ENCODE data around the gene TNFSF8.

TNFSF8 gene

GRCh38 chr9:114853071-114853855 is 77.1 kb downstream of the TNFSF8 start:
- H3K4me3 ChIP-seq (ENCODE audit: low read length) = no peak overlapping the region
- no peak for TF ChIP-seq CTCF (conservative IDR thresholded peaks at IDR 0.05; ENCODE audit: low read length)
- no peak for DNase-seq (ENCODE audit: low read depth)

DNA sequence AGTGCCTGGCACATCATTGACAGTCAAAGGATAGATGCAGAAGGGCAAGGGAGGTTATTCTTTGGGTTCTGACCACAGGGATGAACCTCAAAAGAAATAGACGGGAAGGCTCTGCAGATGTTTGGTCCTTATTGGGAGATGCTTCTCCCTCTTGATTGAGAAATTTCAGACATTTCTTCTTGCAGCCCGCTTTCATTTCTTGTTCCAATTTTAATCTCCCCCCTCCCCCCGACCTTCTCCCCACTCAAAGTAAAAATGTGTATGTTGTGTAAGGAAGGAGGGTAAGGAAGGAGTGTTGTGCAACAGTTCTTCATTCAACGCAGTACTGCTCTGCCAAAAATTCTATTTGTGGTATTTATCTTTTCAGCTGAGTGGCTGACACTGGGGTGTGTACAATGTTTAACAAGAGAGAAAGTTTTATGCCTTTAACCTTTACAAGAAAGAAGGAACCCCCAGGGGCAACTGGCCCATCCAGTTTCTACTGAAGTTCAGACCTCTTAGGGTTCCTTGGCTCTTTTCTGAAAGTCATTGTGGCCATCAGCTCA is 78.3 kb downstream of the TNFSF8 start:
- no peak overlapping the region for H3K4me3 ChIP-seq (ENCODE audit: low read length)
- TF ChIP-seq CTCF (conservative IDR thresholded peaks at IDR 0.05; ENCODE audit: low read length) = no peak
- peak; percentile 96 for DNase-seq (ENCODE audit: low read depth)

GRCh38 chr9:114851306-114851705 is 79.1 kb downstream of the TNFSF8 start:
- DNase-seq (ENCODE audit: low read depth) = no peak
- no peak for TF ChIP-seq CTCF (conservative IDR thresholded peaks at IDR 0.05; ENCODE audit: low read length)
- no peak overlapping the region for H3K4me3 ChIP-seq (ENCODE audit: low read length)

Data from AG10803 (cell line).